ENCODE data around the gene MAGEH1. TPM values are rescaled to one million over a fixed set of nuclear protein-coding genes. Genes with fewer than 3 reads are reported as not detected.
"Not testable (repeated sequence)": the region's sequence is repeated elsewhere in the genome, so short reads cannot be mapped to it uniquely, and the experiment has no call there.

MAGEH1 gene
- 10 to 100 TPM; 23.0 to 37.4 (median 32.3) TPM for total RNA-seq

GRCh38 chrX:55451990-55452832, at the start of gene MAGEH1:
Gene MAGEH1, plus strand, starts transcription at chrX:55452127. Its CDS starts 248 bp downstream, at chrX:55452375.
- Histone ChIP-seq H3K27me3 (peaks cover 0 to 3% of the 10 kb centered on the region in 2 donors), H3K9me3 (no peaks in the 10 kb centered on the region), H3K4me1 (no peaks in the 10 kb centered on the region), H3K4me3 (peak within 1 kb of the TSS; percentile 58 to 73 (median 62)), H3K27ac (peak within 1 kb of the TSS; percentile 67 to 70), H3K36me3 (no peaks in the 10 kb centered on the region)
- DNase-seq (ENCODE audit: low spot score in 2 of 2), result peak; percentile 65 to 67
- intact Hi-C loops (cut with DNase I; ENCODE audit: low total_unique reads), result no loop called here
- peak in 1 of 3 donors; percentile 12 for TF ChIP-seq POLR2AphosphoS5 (IDR thresholded peaks at IDR 0.05)
- TF ChIP-seq CTCF (IDR thresholded peaks at IDR 0.05), result no peak
- TF ChIP-seq POLR2A (IDR thresholded peaks at IDR 0.05), result no peak

- DNase-seq (ENCODE audit: low spot score in 2 of 2); H3K4me3 ChIP-seq; H3K27me3 ChIP-seq; H3K36me3 ChIP-seq; intact Hi-C loops (cut with DNase I; ENCODE audit: low total_unique reads); H3K27ac ChIP-seq; H3K4me1 ChIP-seq: not testable (repeated sequence)
- peaks cover 0 to 17% of the 10 kb centered on the region in 2 donors for H3K9me3 ChIP-seq
Measured at GRCh38 chrX:55427079-55427478, 24.8 kb upstream of the MAGEH1 start.

GRCh38 chrX:55443468-55443867, 8.5 kb upstream of the MAGEH1 start:
- DNase-seq (ENCODE audit: low spot score in 2 of 2); H3K27ac ChIP-seq; H3K4me3 ChIP-seq; intact Hi-C loops (cut with DNase I; ENCODE audit: low total_unique reads); H3K4me1 ChIP-seq; H3K36me3 ChIP-seq; H3K9me3 ChIP-seq: not testable (repeated sequence)
- H3K27me3 ChIP-seq, result peaks cover 0 to 19% of the 10 kb centered on the region in 2 donors

GRCh38 chrX:55450259-55450658, 1.7 kb upstream of the MAGEH1 start:
- Histone ChIP-seq H3K27me3 (peaks cover 0 to 3% of the 10 kb centered on the region in 2 donors), H3K9me3 (no peaks in the 10 kb centered on the region), H3K36me3 (no peaks in the 10 kb centered on the region), H3K4me3 (no peak overlapping the region), H3K4me1 (no peaks in the 10 kb centered on the region), H3K27ac (no peak overlapping the region)
- TF ChIP-seq POLR2AphosphoS5 (IDR thresholded peaks at IDR 0.05) (no peak), CTCF (IDR thresholded peaks at IDR 0.05) (no peak), POLR2A (IDR thresholded peaks at IDR 0.05) (no peak)
- no peak for DNase-seq (ENCODE audit: low spot score in 2 of 2)
- intact Hi-C loops (cut with DNase I; ENCODE audit: low total_unique reads), result no loop called here

GRCh38 chrX:55451141-55451540, 786 bp upstream of the MAGEH1 start:
- Histone ChIP-seq H3K27ac (peak overlapping the region in 1 of 2 donors; percentile 70), H3K36me3 (no peaks in the 10 kb centered on the region), H3K27me3 (peaks cover 0 to 3% of the 10 kb centered on the region in 2 donors), H3K4me1 (no peaks in the 10 kb centered on the region), H3K9me3 (no peaks in the 10 kb centered on the region), H3K4me3 (peak overlapping the region; percentile 58 to 73 (median 62))
- TF ChIP-seq POLR2A (IDR thresholded peaks at IDR 0.05) (no peak), POLR2AphosphoS5 (IDR thresholded peaks at IDR 0.05) (no peak)
- DNase-seq (ENCODE audit: low spot score in 2 of 2), result no peak
- intact Hi-C loops (cut with DNase I; ENCODE audit: low total_unique reads), result no loop called here

- Histone ChIP-seq H3K27ac (peak overlapping the region; percentile 67 to 70), H3K4me1 (no peaks in the 10 kb centered on the region), H3K27me3 (peaks cover 0 to 3% of the 10 kb centered on the region in 2 donors), H3K36me3 (no peaks in the 10 kb centered on the region), H3K4me3 (peak overlapping the region; percentile 58 to 73 (median 62)), H3K9me3 (no peaks in the 10 kb centered on the region)
- TF ChIP-seq CTCF (IDR thresholded peaks at IDR 0.05), result no peak
- TF ChIP-seq POLR2A (IDR thresholded peaks at IDR 0.05), result no peak
- no peak for TF ChIP-seq POLR2AphosphoS5 (IDR thresholded peaks at IDR 0.05)
- intact Hi-C loops (cut with DNase I; ENCODE audit: low total_unique reads), result no loop called here
- DNase-seq (ENCODE audit: low spot score in 2 of 2), result no peak
Measured at GRCh38 chrX:55451626-55451989, 319 bp upstream of the MAGEH1 start.

Data from breast epithelium (tissue), 4 donors.